GM21717 (cell line): ENCODE measurements around the gene STYK1.
"Not testable (repeated sequence)": the region's sequence is repeated elsewhere in the genome, so short reads cannot be mapped to it uniquely, and the experiment has no call there.

Source experiments
- ATAC-seq: cut with Tn5 transposase; IDR thresholded peaks from one replicate; pipeline ENCODE4 v1.9.1; 2021; ENCODE audit warnings: mild to moderate bottlenecking, moderate library complexity; ENCODE audit not compliant: unreplicated experiment

STYK1 gene

DNA sequence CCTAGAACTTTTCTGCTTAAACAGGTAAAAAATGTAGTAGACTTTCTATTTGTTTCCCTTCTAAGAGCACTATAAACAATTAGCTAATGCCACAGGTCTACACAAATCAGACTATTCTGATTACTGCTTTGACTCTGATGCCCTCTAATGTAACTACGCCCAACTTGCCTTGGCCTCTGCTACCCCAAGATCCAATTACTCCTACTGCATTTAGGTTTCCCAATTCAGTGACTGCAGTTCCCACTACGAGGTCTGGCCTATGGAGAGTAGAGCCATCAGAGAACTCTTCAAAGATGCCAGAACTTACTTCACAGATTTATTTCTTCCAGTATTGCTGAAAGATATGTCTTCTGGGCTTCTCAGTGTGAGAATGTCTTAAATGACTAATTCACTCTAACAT is 15.3 kb upstream of the STYK1 start:
- ATAC-seq: no peak

DNA sequence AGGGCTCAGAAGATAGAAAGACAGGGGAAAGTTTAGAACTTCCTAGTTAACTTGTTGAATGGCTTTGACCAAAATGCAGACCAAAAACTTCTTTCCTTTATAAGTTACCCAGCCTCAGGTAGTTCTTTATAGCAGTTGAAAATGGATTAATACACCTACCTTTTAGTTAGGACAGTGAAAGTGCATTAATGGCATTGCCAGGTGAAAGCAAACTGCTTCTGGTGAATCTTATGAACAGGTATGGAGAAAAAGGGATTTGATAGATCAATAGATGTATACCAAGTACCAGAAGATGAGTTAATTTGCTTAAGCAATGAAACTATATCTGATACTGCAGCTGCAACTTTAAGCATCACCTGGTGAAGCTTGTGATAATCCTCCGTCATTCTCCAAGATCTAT is 14.2 kb upstream of the STYK1 start:
- no peak for ATAC-seq

- ATAC-seq: no peak
These were observed 1.5 kb downstream of the STYK1 start for GRCh38 chr12:10672231-10672868.

DNA sequence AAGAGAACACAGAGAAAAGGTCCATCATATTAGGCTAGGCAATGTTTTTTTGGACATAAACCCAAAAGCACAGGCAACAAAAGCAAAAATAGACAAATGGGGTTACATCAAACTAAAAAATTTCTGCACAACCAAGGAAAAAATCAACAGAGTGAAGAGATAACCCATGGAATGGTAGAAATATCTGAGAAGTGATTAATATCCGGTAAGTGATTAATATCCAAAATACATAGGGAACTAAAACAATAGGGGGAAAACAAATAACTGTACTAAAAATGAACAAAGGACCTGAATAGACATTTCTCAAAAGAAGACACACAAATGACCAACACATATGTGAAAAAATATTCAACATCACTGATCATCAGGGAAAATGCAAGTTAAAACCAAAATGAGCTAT is 4.3 kb downstream of the STYK1 start:
- ATAC-seq: no peak

DNA sequence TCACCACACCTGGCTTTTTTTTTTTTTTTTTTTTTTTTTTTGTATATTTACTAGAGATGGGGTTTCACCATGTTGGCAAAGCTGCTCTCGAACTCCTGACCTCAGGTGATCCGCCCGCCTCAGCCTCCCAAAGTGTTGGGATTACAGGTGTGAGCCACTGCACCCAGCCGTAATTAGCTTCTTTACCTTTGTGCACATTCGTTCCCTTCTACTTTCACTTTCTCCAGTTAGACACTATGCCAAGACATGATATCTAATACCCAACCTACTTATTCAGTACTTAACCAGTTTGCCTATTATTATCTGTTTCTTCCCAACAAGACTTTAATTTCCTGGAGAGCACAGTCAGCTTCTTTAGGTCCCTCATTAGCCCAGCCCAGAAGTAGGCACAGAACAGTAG is 5.3 kb downstream of the STYK1 start:
- no peak for ATAC-seq

GRCh38 chr12:10667581-10667980 is 6.3 kb downstream of the STYK1 start:
- ATAC-seq: no peak

DNA sequence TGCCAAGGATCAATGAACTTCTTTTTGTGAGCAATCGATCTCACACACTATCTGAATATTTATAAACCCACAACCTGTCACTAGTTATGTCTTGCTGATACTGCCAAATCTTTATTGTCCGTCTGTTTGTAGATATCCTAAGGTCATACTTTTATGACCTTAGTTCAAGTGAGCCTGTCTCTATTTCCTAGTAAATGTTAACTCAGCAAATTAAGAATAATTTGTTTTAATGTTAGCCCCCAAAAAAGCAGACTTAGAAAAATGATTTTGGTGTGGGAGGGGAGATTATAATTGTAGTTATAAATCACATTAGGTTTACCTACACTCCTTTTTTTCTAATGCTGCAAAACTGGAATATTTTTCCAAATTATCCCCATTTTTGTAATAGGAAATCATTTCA is 9.4 kb downstream of the STYK1 start:
- no peak for ATAC-seq

DNA sequence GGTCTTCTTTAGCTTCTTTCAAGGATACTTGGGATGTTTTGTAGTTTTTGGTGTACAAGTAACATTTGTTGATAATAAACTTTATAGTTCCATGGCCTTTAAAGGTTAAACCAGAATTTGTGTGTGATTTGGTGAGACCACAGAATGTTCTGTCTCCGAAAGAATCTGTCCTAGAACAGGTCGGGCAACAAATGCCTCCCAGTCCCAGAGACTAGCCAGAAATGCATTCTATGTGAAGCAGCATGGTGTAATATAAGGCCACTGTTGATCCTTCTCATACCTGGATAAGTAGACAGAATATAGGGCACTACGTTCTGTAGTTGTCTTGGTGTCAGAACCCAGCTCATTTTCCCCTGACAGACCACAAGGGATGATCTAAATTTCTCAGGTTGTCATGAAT is 10.0 kb downstream of the STYK1 start:
- ATAC-seq: no peak

GRCh38 chr12:10661338-10661737 is 12.5 kb downstream of the STYK1 start:
- no peak for ATAC-seq

DNA sequence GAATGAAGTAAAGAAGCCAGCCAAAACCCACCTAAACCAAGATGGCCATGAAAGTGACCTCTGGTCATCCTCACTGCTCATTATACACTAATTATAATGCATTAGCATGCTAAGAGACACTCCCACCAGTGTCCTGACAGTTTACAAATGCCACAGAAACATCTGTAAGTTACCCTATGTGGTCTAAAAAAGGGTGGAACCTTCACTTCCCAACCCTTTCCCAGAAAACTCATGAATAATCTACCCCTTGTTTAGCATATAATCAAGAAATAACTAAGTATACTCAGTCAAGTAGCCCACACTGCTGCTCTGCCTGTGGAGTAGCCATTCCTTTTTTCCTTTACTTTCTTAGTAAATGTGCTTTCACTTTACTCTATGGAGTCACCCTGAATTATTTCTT is 19.8 kb downstream of the STYK1 start:
- ATAC-seq: no peak

- no peak for ATAC-seq
These were observed 21.7 kb downstream of the STYK1 start for GRCh38 chr12:10652192-10652591.

- not testable (repeated sequence) for ATAC-seq
These were observed 27.3 kb downstream of the STYK1 start for GRCh38 chr12:10646576-10646975.

- no peak for ATAC-seq
These were observed 27.9 kb downstream of the STYK1 start for GRCh38 chr12:10645910-10646309.

- no peak for ATAC-seq
These were observed 31.9 kb downstream of the STYK1 start for GRCh38 chr12:10641735-10642500.

DNA sequence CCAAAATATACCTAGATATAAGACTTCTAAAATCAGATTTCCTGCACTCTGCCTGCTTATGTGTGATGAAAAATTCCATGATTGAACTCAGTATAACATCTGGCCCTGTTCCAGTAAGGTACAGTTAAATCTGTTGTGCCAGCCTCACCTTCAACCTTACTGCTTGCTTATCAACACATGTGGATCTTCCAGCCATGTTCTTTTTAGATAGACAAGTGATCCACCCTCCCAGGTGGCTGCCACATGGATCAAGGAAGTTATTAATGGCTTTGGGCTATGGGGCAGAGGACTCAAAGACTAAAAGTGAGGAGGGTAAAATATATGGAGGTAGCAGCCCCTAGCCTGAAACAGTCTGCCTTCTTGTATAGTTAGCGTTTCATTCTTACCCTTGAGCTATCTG is 35.1 kb downstream of the STYK1 start:
- no peak for ATAC-seq

- ATAC-seq: no peak
These were observed 37.2 kb downstream of the STYK1 start for GRCh38 chr12:10636611-10637010.

- ATAC-seq: no peak
These were observed 37.7 kb downstream of the STYK1 start for GRCh38 chr12:10636124-10636523.

- no peak for ATAC-seq
These were observed 38.5 kb downstream of the STYK1 start for GRCh38 chr12:10635306-10635705.

DNA sequence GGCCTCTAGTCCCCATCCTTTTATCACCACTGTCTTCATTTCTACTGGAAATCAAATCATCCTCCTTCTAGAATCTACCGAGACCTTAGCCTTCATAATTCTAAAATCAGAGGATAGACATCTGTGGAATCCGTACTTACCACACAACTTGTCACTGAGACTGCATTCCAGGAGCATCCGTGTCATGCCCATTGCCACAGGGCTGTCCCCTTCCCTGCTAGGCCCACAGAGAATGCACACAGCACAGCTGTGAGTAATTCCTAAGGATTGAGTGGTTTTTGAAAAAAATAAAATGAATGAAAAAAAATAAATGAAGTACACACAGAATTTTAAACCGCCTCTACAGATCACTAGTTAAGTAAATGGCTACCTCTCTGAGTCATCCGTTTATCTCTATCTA is 39.4 kb downstream of the STYK1 start:
- ATAC-seq: no peak

DNA sequence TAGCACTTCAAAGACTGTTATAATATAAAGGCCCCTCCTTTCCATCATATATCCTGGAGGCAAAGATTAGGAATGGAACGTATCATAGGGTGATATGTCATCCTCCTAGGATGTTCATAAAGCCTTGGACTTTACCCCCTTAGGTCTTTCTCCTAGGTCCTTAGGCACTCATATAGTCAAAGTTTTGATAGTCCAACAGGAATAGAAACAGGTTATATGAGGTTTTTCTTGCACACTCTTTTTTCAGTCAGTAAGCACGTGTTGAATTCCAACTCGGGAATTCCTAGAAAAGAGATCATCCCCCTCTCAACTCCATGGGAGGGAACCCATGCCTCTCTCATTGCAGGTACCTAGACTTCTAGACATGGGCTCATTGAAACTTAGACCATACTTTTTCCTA is 40.3 kb downstream of the STYK1 start:
- ATAC-seq: no peak

DNA sequence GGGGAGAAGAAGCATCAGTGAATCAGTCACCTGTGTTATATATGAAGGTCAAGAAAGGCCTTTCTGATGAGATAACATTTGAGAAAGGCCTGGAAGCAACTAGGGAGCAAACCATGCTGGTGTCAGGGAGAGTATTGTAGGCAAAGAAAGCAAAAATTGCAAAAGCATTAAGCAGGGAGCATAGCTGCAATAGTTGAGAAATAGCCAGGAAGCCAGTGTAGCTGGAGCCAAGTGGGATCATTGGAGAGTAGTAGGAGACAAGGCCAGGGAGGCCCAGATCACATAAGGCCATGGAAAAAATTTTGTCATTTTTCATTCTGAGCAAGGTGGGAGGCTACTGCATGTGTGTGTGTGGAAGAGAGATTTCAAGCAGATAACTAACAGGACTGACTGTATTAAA is 41.6 kb downstream of the STYK1 start:
- no peak for ATAC-seq

DNA sequence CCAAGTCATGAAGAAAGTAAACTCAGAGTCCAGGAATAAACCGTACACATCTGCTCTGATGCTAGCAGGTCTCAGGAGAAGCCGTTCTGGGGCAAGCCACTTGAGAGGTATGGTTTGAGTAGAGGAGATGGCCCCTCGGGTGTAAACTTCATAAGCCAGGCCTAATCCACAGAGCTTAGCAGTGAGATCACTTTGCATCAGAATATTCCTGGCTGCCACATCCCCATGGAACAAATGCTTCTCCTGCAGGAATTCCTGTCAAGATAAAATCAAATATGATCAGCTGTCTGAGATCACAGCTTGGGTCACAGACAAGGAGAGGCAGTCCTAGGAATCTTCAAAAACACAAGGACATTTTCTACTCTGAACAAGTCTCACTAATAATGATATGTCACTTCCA is 49.2 kb downstream of the STYK1 start:
- no peak for ATAC-seq

DNA sequence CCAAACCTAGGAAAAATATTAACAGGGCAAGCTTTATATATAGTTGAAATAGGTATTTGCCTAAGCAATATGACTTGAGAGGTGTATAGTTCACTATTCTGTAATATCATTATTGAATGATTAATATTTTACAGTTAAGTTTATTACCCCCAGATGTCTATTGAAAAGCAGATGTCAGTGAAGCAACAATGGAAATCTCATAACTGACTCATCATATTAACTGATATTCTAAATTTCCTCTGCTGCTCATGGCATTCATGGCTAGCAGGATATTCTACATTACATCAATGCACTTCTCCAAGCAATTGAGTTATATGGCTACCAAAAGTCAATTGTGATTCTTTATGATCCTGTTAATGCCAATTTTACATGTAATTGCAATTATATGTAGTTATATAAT is 50.7 kb downstream of the STYK1 start:
- no peak for ATAC-seq
